ENCODE results near the gene ICOS.

ICOS gene

DNA sequence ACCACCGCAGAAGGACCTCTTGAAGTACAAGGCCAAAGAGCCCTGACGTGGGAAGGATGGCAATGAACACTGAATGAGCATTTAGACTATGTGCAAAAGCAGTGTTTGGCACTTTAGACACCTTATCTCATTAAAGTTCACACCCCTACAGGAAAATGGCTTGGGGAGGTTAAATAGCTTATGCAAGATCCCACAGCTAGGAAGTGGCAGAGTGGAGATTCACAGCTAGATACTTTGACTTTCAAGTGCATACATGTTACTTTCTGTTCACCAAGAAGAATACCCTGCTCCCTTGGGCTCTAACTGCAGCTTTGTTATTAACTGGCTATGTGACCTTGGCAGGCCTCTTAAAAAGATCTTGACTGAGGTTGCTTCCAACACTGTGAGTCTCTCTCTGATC is 58.2 kb downstream of the ICOS start:
- Histone ChIP-seq H3K4me3 (replicated peaks; ENCODE audit: low read depth, low read length) (no peak overlapping the region), H3K36me3 (ENCODE audit: control insufficient read depth, insufficient read depth, low read length) (no peaks in the 10 kb centered on the region), H3K27me3 (replicated peaks; ENCODE audit: control insufficient read depth, insufficient read depth, low read length) (no peaks in the 10 kb centered on the region)
- TF ChIP-seq, protein P1, sequence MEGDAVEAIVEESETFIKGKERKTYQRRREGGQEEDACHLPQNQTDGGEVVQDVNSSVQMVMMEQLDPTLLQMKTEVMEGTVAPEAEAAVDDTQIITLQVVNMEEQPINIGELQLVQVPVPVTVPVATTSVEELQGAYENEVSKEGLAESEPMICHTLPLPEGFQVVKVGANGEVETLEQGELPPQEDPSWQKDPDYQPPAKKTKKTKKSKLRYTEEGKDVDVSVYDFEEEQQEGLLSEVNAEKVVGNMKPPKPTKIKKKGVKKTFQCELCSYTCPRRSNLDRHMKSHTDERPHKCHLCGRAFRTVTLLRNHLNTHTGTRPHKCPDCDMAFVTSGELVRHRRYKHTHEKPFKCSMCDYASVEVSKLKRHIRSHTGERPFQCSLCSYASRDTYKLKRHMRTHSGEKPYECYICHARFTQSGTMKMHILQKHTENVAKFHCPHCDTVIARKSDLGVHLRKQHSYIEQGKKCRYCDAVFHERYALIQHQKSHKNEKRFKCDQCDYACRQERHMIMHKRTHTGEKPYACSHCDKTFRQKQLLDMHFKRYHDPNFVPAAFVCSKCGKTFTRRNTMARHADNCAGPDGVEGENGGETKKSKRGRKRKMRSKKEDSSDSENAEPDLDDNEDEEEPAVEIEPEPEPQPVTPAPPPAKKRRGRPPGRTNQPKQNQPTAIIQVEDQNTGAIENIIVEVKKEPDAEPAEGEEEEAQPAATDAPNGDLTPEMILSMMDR (IDR thresholded peaks at IDR 0.05; ENCODE audit: insufficient read depth, low read length, poor library complexity, severe bottlenecking), result no peak
- DNase-seq (ENCODE audit: extremely low read depth, insufficient read length), result no peak

DNA sequence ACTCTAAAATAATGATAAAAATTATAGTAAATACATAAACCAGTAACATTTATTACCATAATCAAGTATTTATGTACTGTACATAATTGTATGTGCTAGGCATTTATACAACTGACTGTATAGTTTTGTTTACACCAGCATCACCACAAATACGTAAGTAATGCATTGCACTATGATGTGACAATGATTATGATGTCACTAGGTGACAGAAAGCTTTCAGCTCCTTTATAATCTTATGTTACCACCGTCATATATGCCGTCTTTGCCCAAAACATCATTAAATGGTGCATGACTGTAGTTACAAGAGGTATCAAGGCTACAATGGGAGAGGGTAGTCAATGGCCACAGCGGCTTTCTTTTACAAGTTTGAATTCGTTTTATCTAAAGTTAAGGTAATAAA is 60.1 kb downstream of the ICOS start:
- no peaks in the 10 kb centered on the region; the same call in 1 of the 2 replicates for H3K27me3 ChIP-seq (replicated peaks; ENCODE audit: control insufficient read depth, insufficient read depth, low read length)
- H3K36me3 ChIP-seq (ENCODE audit: control insufficient read depth, insufficient read depth, low read length), result no peaks in the 10 kb centered on the region
- no peak overlapping the region for H3K4me3 ChIP-seq (replicated peaks; ENCODE audit: low read depth, low read length)
- TF ChIP-seq, protein P1 (IDR thresholded peaks at IDR 0.05; ENCODE audit: insufficient read depth, low read length, poor library complexity, severe bottlenecking), result no peak
- DNase-seq (ENCODE audit: extremely low read depth, insufficient read length), result no peak

DNA sequence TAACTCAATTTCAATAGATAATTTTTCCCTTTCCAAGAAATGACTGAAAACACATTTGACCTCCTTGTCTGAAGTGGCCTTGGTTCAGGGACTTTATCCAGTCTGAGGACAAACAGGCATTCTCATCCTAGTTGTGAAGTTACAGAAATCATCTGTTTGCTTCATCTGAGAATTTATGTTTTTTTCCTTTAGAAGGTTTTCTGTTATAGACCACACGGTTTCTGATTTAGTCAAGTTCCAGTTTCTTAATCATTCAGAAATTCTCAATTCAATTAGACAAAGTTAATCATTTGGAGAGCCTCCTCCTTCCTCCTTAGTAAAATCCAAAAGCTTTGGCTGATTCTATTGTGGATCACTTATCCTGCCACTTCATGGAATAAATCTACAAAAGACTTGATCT is 60.9 kb downstream of the ICOS start:
- no peak for DNase-seq (ENCODE audit: extremely low read depth, insufficient read length)
- TF ChIP-seq, protein P1 (IDR thresholded peaks at IDR 0.05; ENCODE audit: insufficient read depth, low read length, poor library complexity, severe bottlenecking), result no peak
- no peaks in the 10 kb centered on the region; the same call in 1 of the 2 replicates for H3K27me3 ChIP-seq (replicated peaks; ENCODE audit: control insufficient read depth, insufficient read depth, low read length)
- no peaks in the 10 kb centered on the region for H3K36me3 ChIP-seq (ENCODE audit: control insufficient read depth, insufficient read depth, low read length)
- H3K4me3 ChIP-seq (replicated peaks; ENCODE audit: low read depth, low read length), result no peak overlapping the region

DNA sequence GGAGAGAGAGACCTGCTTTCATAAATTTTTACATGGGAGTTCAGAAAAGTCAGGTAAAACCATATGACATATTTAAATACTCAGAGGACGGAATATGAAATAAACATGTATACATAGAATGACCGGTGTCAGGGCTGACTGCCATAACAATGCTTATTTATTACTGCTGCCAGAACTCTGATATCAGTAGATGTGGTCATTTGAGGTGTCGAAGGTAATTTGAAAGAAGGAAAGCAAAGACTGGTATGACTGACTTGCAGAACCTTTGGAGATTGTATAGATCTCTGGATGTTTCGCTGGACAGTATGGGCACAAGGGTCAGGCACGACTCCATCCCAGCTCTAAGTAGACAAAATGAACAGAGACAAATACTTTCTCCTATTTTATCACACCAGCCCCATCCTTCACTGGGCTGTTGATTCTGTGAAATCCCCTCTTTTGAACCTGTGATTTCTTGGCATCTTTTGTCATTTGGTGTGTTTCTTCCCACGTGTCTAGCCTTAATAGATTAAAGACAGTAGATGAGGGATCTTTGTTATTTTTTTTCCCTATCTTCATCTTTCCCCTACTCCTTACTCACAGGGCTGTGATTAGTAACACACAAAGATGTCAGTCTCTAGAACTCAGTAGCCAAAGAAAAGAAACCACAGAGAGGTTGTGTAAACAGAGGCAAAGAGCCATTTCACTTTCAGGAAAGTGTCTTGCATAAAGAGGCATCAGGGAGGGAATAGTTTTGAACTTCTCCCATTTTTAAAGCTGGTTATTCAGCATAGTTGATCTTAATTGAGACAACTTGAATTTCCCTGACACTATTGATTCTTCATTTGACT is 61.6 kb downstream of the ICOS start:
- TF ChIP-seq, protein P1 (IDR thresholded peaks at IDR 0.05; ENCODE audit: insufficient read depth, low read length, poor library complexity, severe bottlenecking), result no peak
- Histone ChIP-seq H3K4me3 (replicated peaks; ENCODE audit: low read depth, low read length) (no peak overlapping the region), H3K36me3 (ENCODE audit: control insufficient read depth, insufficient read depth, low read length) (no peaks in the 10 kb centered on the region), H3K27me3 (replicated peaks; ENCODE audit: control insufficient read depth, insufficient read depth, low read length) (no peaks in the 10 kb centered on the region; the same call in 1 of the 2 replicates)
- no peak for DNase-seq (ENCODE audit: extremely low read depth, insufficient read length)

DNA sequence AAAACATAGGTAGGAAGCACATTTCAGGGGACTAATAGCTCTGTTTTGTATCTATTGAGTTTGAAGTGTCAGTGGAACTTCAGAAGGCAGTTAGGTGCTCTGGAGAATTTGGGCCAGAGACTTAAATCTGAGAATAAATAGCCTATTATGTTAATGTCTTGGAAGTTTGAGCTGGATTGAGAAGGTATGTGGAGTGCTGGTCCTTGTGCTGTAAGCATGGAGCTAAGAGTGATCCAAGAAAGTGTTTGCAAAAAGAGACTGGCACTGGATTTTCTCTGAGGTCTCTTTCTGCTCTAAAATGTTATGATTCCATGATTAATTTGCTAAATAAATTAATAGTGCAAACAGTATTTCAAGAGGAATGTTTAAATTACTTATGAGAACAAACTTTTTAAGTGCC is 63.3 kb downstream of the ICOS start:
- TF ChIP-seq, protein P1 (IDR thresholded peaks at IDR 0.05; ENCODE audit: insufficient read depth, low read length, poor library complexity, severe bottlenecking), result no peak
- Histone ChIP-seq H3K27me3 (replicated peaks; ENCODE audit: control insufficient read depth, insufficient read depth, low read length) (no peaks in the 10 kb centered on the region; the same call in 1 of the 2 replicates), H3K4me3 (replicated peaks; ENCODE audit: low read depth, low read length) (no peak overlapping the region), H3K36me3 (ENCODE audit: control insufficient read depth, insufficient read depth, low read length) (no peaks in the 10 kb centered on the region)
- DNase-seq (ENCODE audit: extremely low read depth, insufficient read length), result no peak
